ENCODE measurements around the gene SPSB1.

SPSB1 gene

DNA sequence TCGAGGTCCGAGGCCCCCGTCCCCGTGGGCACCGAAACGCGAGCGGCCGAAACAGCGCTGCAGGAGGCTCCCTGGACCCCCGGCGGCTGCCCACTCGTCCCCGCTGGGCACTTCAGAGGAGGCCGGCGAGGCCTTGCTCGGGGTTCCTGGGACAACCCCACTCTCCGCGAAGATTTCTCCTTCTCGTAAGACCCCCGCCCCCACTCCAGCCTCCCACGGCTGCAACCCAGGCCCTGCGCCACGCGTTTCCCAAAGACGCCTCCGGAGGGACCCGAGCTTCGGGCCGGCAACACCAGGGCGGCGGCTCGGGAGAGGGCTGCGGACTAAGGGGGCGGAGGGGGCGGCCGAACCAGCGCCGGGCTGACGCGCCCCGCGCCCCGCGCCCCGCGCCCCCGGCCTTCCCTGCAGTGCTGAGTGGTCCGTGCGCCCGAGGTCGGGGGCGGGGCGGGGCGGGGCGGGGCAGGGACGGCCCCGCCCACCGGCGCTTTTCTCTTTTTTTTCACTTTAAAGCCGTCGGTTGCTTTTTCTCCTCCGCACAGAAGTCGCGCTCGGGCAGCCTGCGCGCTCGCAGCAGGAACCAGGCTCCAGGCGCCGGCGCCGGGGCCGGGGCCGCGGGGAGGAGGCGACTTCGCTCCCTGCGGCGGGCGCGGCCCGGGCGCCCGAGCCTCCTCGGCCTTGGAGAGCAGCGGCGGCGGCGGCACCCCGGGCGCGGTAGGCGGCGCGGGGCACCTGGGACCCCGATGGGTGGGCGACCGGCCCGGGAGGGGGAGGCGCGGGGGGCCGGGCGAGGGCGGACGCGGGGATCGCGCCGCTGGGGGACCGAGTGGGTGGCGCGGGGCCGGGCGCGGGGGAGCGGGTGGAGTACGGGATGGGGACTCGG lies at the start of gene SPSB1:
TSS of gene SPSB1 (plus strand) at position 534 of the 880 bp plus-strand sequence. CDS start 62,998 bp downstream, outside the sequence.
- H3K4me3 ChIP-seq (ENCODE audit: low read length): peak within 1 kb of the TSS; percentile 94
- DNase-seq (ENCODE audit: low read depth): no peak
- TF ChIP-seq, protein P1, sequence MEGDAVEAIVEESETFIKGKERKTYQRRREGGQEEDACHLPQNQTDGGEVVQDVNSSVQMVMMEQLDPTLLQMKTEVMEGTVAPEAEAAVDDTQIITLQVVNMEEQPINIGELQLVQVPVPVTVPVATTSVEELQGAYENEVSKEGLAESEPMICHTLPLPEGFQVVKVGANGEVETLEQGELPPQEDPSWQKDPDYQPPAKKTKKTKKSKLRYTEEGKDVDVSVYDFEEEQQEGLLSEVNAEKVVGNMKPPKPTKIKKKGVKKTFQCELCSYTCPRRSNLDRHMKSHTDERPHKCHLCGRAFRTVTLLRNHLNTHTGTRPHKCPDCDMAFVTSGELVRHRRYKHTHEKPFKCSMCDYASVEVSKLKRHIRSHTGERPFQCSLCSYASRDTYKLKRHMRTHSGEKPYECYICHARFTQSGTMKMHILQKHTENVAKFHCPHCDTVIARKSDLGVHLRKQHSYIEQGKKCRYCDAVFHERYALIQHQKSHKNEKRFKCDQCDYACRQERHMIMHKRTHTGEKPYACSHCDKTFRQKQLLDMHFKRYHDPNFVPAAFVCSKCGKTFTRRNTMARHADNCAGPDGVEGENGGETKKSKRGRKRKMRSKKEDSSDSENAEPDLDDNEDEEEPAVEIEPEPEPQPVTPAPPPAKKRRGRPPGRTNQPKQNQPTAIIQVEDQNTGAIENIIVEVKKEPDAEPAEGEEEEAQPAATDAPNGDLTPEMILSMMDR (conservative IDR thresholded peaks at IDR 0.05; ENCODE audit: low read depth, low read length): no peak

GRCh38 chr1:9243066-9243739 lies 49.5 kb upstream of the SPSB1 start:
- DNase-seq (ENCODE audit: low read depth): no peak
- peak overlapping the region; percentile 21 for H3K4me3 ChIP-seq (ENCODE audit: low read length)
- TF ChIP-seq, protein P1 (conservative IDR thresholded peaks at IDR 0.05; ENCODE audit: low read depth, low read length): no peak

DNA sequence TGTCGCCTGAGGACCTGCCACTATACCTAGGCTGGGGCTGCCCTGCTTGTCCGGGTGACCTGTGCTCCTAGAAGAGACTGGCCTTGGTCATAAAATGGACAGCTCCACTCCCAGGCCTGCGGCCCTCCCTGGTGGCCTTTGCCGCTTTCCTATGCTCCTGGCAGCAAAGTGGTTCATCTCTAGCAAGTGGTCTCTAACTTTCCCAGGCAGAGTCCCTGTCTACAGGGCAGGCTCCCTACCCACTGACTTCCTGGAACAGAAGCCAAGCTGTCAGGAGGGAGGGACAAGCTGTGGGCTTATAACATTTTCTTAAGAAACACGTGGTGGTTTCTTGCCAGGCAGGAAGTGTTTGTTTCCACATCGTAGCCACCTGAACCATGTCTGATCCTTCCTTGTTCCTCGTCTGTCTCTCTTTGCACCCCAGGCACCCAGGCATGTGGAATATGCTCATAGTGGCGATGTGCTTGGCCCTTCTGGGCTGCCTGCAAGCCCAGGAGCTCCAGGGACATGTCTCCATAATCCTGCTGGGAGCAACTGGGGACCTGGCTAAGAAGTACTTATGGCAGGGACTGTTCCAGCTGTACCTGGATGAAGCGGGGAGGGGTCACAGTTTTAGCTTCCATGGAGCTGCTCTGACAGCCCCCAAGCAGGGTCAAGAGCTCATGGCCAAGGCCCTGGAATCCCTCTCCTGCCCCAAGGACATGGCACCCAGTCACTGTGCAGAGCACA lies 48.0 kb upstream of the SPSB1 start:
- no peak for DNase-seq (ENCODE audit: low read depth)
- TF ChIP-seq, protein P1 (conservative IDR thresholded peaks at IDR 0.05; ENCODE audit: low read depth, low read length): no peak
- no peak overlapping the region for H3K4me3 ChIP-seq (ENCODE audit: low read length)

GRCh38 chr1:9245230-9245619 lies 47.5 kb upstream of the SPSB1 start:
- TF ChIP-seq, protein P1 (conservative IDR thresholded peaks at IDR 0.05; ENCODE audit: low read depth, low read length): no peak
- H3K4me3 ChIP-seq (ENCODE audit: low read length): no peak overlapping the region
- DNase-seq (ENCODE audit: low read depth): no peak

DNA sequence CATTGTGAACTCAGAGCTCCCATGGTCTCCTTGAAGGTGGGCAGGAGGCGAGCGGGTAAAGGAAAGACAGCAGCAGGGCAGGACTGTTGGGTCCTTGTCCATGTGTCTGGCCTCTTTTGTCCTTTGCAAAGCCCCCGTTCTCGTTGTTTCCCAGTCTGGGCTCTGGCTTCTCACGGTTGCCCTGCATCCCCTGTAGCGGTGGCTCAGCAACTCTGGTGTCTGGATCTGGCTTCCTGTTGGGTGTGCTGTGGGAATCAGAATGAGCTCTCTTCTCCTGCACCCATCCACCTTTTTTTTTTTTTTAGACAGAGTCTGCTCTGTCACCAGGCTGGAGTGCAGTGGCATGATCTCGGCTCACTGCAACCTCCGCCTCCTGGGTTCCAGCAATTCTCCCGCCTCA lies 47.0 kb upstream of the SPSB1 start:
- no peak overlapping the region for H3K4me3 ChIP-seq (ENCODE audit: low read length)
- TF ChIP-seq, protein P1 (conservative IDR thresholded peaks at IDR 0.05; ENCODE audit: low read depth, low read length): no peak
- no peak for DNase-seq (ENCODE audit: low read depth)

- TF ChIP-seq, protein P1 (conservative IDR thresholded peaks at IDR 0.05; ENCODE audit: low read depth, low read length): no peak
- no peak overlapping the region for H3K4me3 ChIP-seq (ENCODE audit: low read length)
- DNase-seq (ENCODE audit: low read depth): no peak
Measured at GRCh38 chr1:9246215-9246614, 46.5 kb upstream of the SPSB1 start.
